CD8-positive, alpha-beta memory T cell (primary cell): Measurements from ENCODE around the gene CEP112. TPM values are rescaled to one million over a fixed set of nuclear protein-coding genes. Genes with fewer than 3 reads are reported as not detected.

Experiments used
- CTCF ChIA-PET: fragments of 350-600 bp; sonication (Branson Sonifier 250); formaldehyde crosslinking; loops from one replicate; lab custom pipeline; 2021; ENCODE audit warnings: antibody characterized with exemption; lab: Charles Lee
- POLR2A ChIA-PET: fragments of 350-600 bp; sonication (Branson Sonifier 250); formaldehyde crosslinking; loops from one replicate; lab custom pipeline; 2021; ENCODE audit warnings: antibody characterized with exemption; lab: Charles Lee
- DNase-seq, 5 donors: peaks; one replicate each; pipeline versions ENCODE4 v3.0.0 to v3.0.0-alpha.2; 2020 to 2022; ENCODE audit warnings: mixed read lengths in 1 of 5
- H3K27ac ChIP-seq: one replicate; pipeline ENCODE4 v1.7.0; 2013; ENCODE audit warnings: low read depth, mild to moderate bottlenecking, low read length, moderate library complexity
- H3K27me3 ChIP-seq: 2 replicates; pipeline ENCODE4 v1.7.0; 2013; ENCODE audit warnings: low read length, mild to moderate bottlenecking; ENCODE audit not compliant: insufficient read depth, poor library complexity, severe bottlenecking
- H3K36me3 ChIP-seq: 2 replicates; pipeline ENCODE4 v1.7.0; 2013; ENCODE audit warnings: mild to moderate bottlenecking, low read length, moderate library complexity; ENCODE audit not compliant: insufficient read depth
- H3K4me1 ChIP-seq: 2 replicates; pipeline ENCODE4 v1.7.0; 2013; ENCODE audit warnings: mild to moderate bottlenecking, low read length, moderate library complexity; ENCODE audit not compliant: insufficient read depth
- H3K4me3 ChIP-seq: 2 replicates; pipeline ENCODE4 v1.7.0; 2013; ENCODE audit warnings: mild to moderate bottlenecking, low read length
- H3K9me3 ChIP-seq: 2 replicates; pipeline ENCODE4 v1.7.0; 2013; ENCODE audit warnings: mild to moderate bottlenecking, low read length
- H3K27ac Mint-ChIP-seq, 8 donors: one replicate each; pipeline ENCODE4 v1.8.0; 2020 to 2021; ENCODE audit warnings: mixed read lengths in 8 of 8, mild to moderate bottlenecking in 6 of 8, inconsistent platforms in 3 of 8, moderate library complexity in 3 of 8
- H3K27me3 Mint-ChIP-seq, 2 donors: one replicate each; pipeline ENCODE4 v1.8.0; 2020 to 2021; ENCODE audit warnings: mixed read lengths in 2 of 2, mild to moderate bottlenecking in 1 of 2, moderate library complexity in 1 of 2
- H3K36me3 Mint-ChIP-seq, 3 donors: one replicate each; pipeline ENCODE4 v1.8.0; 2020 to 2021; ENCODE audit warnings: mixed read lengths in 3 of 3, inconsistent platforms in 1 of 3, mild to moderate bottlenecking in 1 of 3
- H3K4me1 Mint-ChIP-seq, 3 donors: one replicate each; pipeline ENCODE4 v1.8.0; 2020 to 2021; ENCODE audit warnings: mixed read lengths in 3 of 3, inconsistent platforms in 1 of 3, mild to moderate bottlenecking in 1 of 3
- H3K4me3 Mint-ChIP-seq, 7 donors: one replicate each; pipeline ENCODE4 v1.8.0; 2020 to 2021; ENCODE audit warnings: mixed read lengths in 7 of 7, mild to moderate bottlenecking in 6 of 7, moderate library complexity in 4 of 7, inconsistent platforms in 2 of 7
- H3K9me3 Mint-ChIP-seq, 5 donors: one replicate each; pipeline ENCODE4 v1.8.0; 2020 to 2022; ENCODE audit warnings: mixed read lengths in 5 of 5, mild to moderate bottlenecking in 3 of 5, moderate library complexity in 2 of 5, inconsistent platforms in 1 of 5
- polyA plus RNA-seq: library from polyadenylated mRNA; unstranded; fragments of 300-500 nt; fragmentation: Illumina TruSeq; gene quantifications from one replicate; pipeline ENCODE4 v1.2.3, GENCODE V29; 2021
- total RNA-seq, 2 experiments: library from RNA; stranded (reverse); gene quantifications; one replicate each; pipeline ENCODE4 v1.2.3, GENCODE V29; 2021

CEP112 gene
- total and polyA plus RNA-seq, 3 experiments from 2014 or later: 0.64 to 4.5 (median 3.0) TPM

GRCh38 chr17:65678546-65678945 lies 513.4 kb downstream of the CEP112 start:
- Histone ChIP-seq H3K4me3 (no peak overlapping the region), H3K27ac (no peak overlapping the region), H3K4me1 (no peaks in the 10 kb centered on the region), H3K9me3 (no peaks in the 10 kb centered on the region), H3K36me3 (no peaks in the 10 kb centered on the region), H3K27me3 (no peaks in the 10 kb centered on the region)
- peaks cover 0 to 3% of the 10 kb centered on the region in 2 donors for H3K27me3 Mint-ChIP-seq
- H3K9me3 Mint-ChIP-seq: peaks cover 0 to 2% (median 0%) of the 10 kb centered on the region in 5 donors
- H3K27ac Mint-ChIP-seq: no peak overlapping the region
- DNase-seq: no peak
- H3K36me3 Mint-ChIP-seq: peaks cover 0 to 4% (median 0%) of the 10 kb centered on the region in 3 donors
- peaks cover 0 to 3% (median 0%) of the 10 kb centered on the region in 3 donors for H3K4me1 Mint-ChIP-seq
- H3K4me3 Mint-ChIP-seq: no peak overlapping the region
- ChIA-PET CTCF (no interaction called here), POLR2A (no interaction called here)

GRCh38 chr17:65677932-65678331 lies 514.0 kb downstream of the CEP112 start:
- H3K4me1 Mint-ChIP-seq: peaks cover 0 to 3% (median 0%) of the 10 kb centered on the region in 3 donors
- ChIA-PET CTCF (no interaction called here), POLR2A (no interaction called here)
- DNase-seq: no peak
- H3K36me3 Mint-ChIP-seq: peaks cover 0 to 4% (median 0%) of the 10 kb centered on the region in 3 donors
- H3K9me3 Mint-ChIP-seq: peaks cover 0 to 2% (median 0%) of the 10 kb centered on the region in 5 donors
- peaks cover 0 to 3% of the 10 kb centered on the region in 2 donors for H3K27me3 Mint-ChIP-seq
- H3K27me3 ChIP-seq: no peaks in the 10 kb centered on the region
- no peak overlapping the region for H3K27ac Mint-ChIP-seq
- H3K4me3 ChIP-seq: no peak overlapping the region
- H3K4me1 ChIP-seq: no peaks in the 10 kb centered on the region
- no peaks in the 10 kb centered on the region for H3K36me3 ChIP-seq
- H3K27ac ChIP-seq: no peak overlapping the region
- H3K9me3 ChIP-seq: no peaks in the 10 kb centered on the region
- no peak overlapping the region for H3K4me3 Mint-ChIP-seq

GRCh38 chr17:65674246-65675045 lies 517.5 kb downstream of the CEP112 start:
- Histone ChIP-seq H3K4me3 (no peak overlapping the region), H3K27me3 (no peaks in the 10 kb centered on the region), H3K36me3 (no peaks in the 10 kb centered on the region), H3K4me1 (no peaks in the 10 kb centered on the region), H3K9me3 (no peaks in the 10 kb centered on the region), H3K27ac (no peak overlapping the region)
- Mint-ChIP-seq H3K4me1 (peaks cover 0 to 3% (median 0%) of the 10 kb centered on the region in 3 donors), H3K4me3 (no peak overlapping the region), H3K9me3 (peaks cover 0 to 2% (median 0%) of the 10 kb centered on the region in 5 donors), H3K27ac (no peak overlapping the region), H3K36me3 (peaks cover 0 to 4% (median 0%) of the 10 kb centered on the region in 3 donors), H3K27me3 (peaks cover 0 to under 1% of the 10 kb centered on the region in 2 donors)
- ChIA-PET CTCF (no interaction called here), POLR2A (no interaction called here)
- DNase-seq: no peak

- H3K36me3 ChIP-seq: no peaks in the 10 kb centered on the region
- peaks cover 0 to 4% (median 2%) of the 10 kb centered on the region in 3 donors for H3K36me3 Mint-ChIP-seq
These were observed 521.1 kb downstream of the CEP112 start for GRCh38 chr17:65670667-65671371.

GRCh38 chr17:65668211-65668610 lies 523.7 kb downstream of the CEP112 start:
- CTCF ChIA-PET: no interaction called here

More at GRCh38 chr17:65670667-65671371, 521.1 kb downstream of the CEP112 start:
- POLR2A ChIA-PET: no interaction called here
- Mint-ChIP-seq H3K9me3 (peaks cover 0 to 2% (median 0%) of the 10 kb centered on the region in 5 donors), H3K4me1 (no peaks in the 10 kb centered on the region), H3K27ac (no peak overlapping the region), H3K4me3 (peak overlapping the region in 1 of 7 donors; percentile 14), H3K27me3 (peaks cover 1 to 4% of the 10 kb centered on the region in 2 donors)
- H3K4me3 ChIP-seq: no peak overlapping the region
- DNase-seq: no peak
- H3K9me3 ChIP-seq: no peaks in the 10 kb centered on the region
- H3K4me1 ChIP-seq: no peaks in the 10 kb centered on the region
- no peaks in the 10 kb centered on the region for H3K27me3 ChIP-seq
- H3K27ac ChIP-seq: no peak overlapping the region
- CTCF ChIA-PET: no interaction called here

GRCh38 chr17:65667656-65668055 lies 524.3 kb downstream of the CEP112 start:
- Histone ChIP-seq H3K36me3 (no peaks in the 10 kb centered on the region), H3K9me3 (no peaks in the 10 kb centered on the region), H3K4me1 (no peaks in the 10 kb centered on the region), H3K27ac (no peak overlapping the region), H3K4me3 (no peak overlapping the region), H3K27me3 (no peaks in the 10 kb centered on the region)
- H3K27me3 Mint-ChIP-seq: peaks cover 3 to 4% of the 10 kb centered on the region in 2 donors
- ChIA-PET CTCF (no interaction called here), POLR2A (no interaction called here)
- no peaks in the 10 kb centered on the region for H3K4me1 Mint-ChIP-seq
- no peak overlapping the region for H3K27ac Mint-ChIP-seq
- peaks cover 0 to 2% (median 0%) of the 10 kb centered on the region in 3 donors for H3K36me3 Mint-ChIP-seq
- DNase-seq: no peak
- H3K9me3 Mint-ChIP-seq: no peaks in the 10 kb centered on the region
- H3K4me3 Mint-ChIP-seq: no peak overlapping the region

More at GRCh38 chr17:65668211-65668610, 523.7 kb downstream of the CEP112 start:
- no peak overlapping the region for H3K27ac ChIP-seq
- no peaks in the 10 kb centered on the region for H3K4me1 ChIP-seq
- no peak overlapping the region for H3K4me3 ChIP-seq
- Mint-ChIP-seq H3K4me3 (no peak overlapping the region), H3K27me3 (peaks cover 3 to 4% of the 10 kb centered on the region in 2 donors), H3K27ac (no peak overlapping the region), H3K36me3 (peaks cover 0 to 2% (median 0%) of the 10 kb centered on the region in 3 donors), H3K4me1 (no peaks in the 10 kb centered on the region), H3K9me3 (no peaks in the 10 kb centered on the region)
- DNase-seq: no peak
- no peaks in the 10 kb centered on the region for H3K9me3 ChIP-seq
- H3K36me3 ChIP-seq: no peaks in the 10 kb centered on the region
- H3K27me3 ChIP-seq: no peaks in the 10 kb centered on the region
- POLR2A ChIA-PET: no interaction called here

- Histone ChIP-seq H3K27ac (no peak overlapping the region), H3K4me1 (no peaks in the 10 kb centered on the region), H3K36me3 (no peaks in the 10 kb centered on the region), H3K9me3 (no peaks in the 10 kb centered on the region), H3K4me3 (no peak overlapping the region), H3K27me3 (no peaks in the 10 kb centered on the region)
- no peak overlapping the region for H3K4me3 Mint-ChIP-seq
- peaks cover 3 to 4% of the 10 kb centered on the region in 2 donors for H3K27me3 Mint-ChIP-seq
- H3K27ac Mint-ChIP-seq: no peak overlapping the region
- no peak for DNase-seq
- ChIA-PET POLR2A (no interaction called here), CTCF (no interaction called here)
- no peaks in the 10 kb centered on the region for H3K4me1 Mint-ChIP-seq
- H3K9me3 Mint-ChIP-seq: no peaks in the 10 kb centered on the region
- H3K36me3 Mint-ChIP-seq: peaks cover 0 to 2% (median 0%) of the 10 kb centered on the region in 3 donors
These were observed 525.0 kb downstream of the CEP112 start for GRCh38 chr17:65666876-65667321.

- H3K27me3 Mint-ChIP-seq: peaks cover 3 to 4% of the 10 kb centered on the region in 2 donors
- H3K4me3 ChIP-seq: no peak overlapping the region
- H3K4me1 Mint-ChIP-seq: no peaks in the 10 kb centered on the region
- no peak overlapping the region for H3K27ac ChIP-seq
- DNase-seq: no peak
- H3K4me1 ChIP-seq: no peaks in the 10 kb centered on the region
- H3K36me3 ChIP-seq: no peaks in the 10 kb centered on the region
- H3K9me3 ChIP-seq: no peaks in the 10 kb centered on the region
- H3K36me3 Mint-ChIP-seq: peaks cover 0 to 2% (median 0%) of the 10 kb centered on the region in 3 donors
- H3K27me3 ChIP-seq: no peaks in the 10 kb centered on the region
- CTCF ChIA-PET: no interaction called here
- H3K27ac Mint-ChIP-seq: no peak overlapping the region
- POLR2A ChIA-PET: no interaction called here
- H3K4me3 Mint-ChIP-seq: no peak overlapping the region
- no peaks in the 10 kb centered on the region for H3K9me3 Mint-ChIP-seq
These were observed 526.0 kb downstream of the CEP112 start for GRCh38 chr17:65665966-65666365.
